ENCODE measurements around the gene RAB5A. TPM values are rescaled to one million over a fixed set of nuclear protein-coding genes. Genes with fewer than 3 reads are reported as not detected.

The RAB5A gene
- total RNA-seq, 2 donors from 2014 or later, result 74.2 to 74.9 TPM

DNA sequence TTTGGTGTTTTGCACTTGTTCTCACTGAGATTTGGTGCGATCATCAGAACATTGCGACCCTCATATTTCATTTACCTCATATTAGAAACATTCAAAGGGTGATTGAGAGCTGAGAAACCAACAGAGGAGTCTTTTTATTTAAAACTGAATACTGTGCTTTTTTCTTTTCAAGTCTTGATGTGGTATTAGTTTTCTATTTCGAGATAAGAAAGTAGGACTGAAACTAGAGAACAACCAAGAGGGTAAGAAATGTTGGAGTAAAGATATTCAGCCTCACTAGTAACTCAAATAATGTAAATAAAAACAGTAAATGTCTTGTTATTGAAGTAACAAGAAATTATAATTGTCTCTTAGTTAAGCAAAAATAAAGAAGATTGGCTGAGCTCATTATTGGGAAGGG, 39.4 kb upstream of the RAB5A start:
- Histone ChIP-seq H3K9ac (ENCODE audit: extremely low read depth, low read length, poor library complexity, severe bottlenecking) (no peak overlapping the region), H3K27me3 (ENCODE audit: control insufficient read depth, insufficient read depth, low read length, poor library complexity, severe bottlenecking) (no peaks in the 10 kb centered on the region), H3K4me3 (ENCODE audit: low read length) (no peak overlapping the region), H3K4me1 (ENCODE audit: control insufficient read depth, insufficient read depth, low read length) (no peaks in the 10 kb centered on the region), H3K27ac (ENCODE audit: low read depth, low read length) (no peak overlapping the region), H3K36me3 (ENCODE audit: control insufficient read depth, insufficient read depth, low read length) (no peaks in the 10 kb centered on the region), H3K9me3 (ENCODE audit: control insufficient read depth, low read length) (peaks cover 5% of the 10 kb centered on the region)
- H3K27ac Mint-ChIP-seq, result no peak overlapping the region
- peaks cover 6% of the 10 kb centered on the region for H3K9me3 Mint-ChIP-seq
- 86% methylated on average over 2 of the region's 3 CpGs; no CpG with 5 or more reads in 1 of the 2 experiments for WGBS, 2 experiments (ENCODE audit: insufficient coverage in 1 of 2, insufficient read length in 1 of 2)
- H3K4me3 Mint-ChIP-seq, result no peak overlapping the region
- H3K36me3 Mint-ChIP-seq (ENCODE audit: low read depth), result no peaks in the 10 kb centered on the region
- no peaks in the 10 kb centered on the region for H3K27me3 Mint-ChIP-seq (ENCODE audit: insufficient read depth)
- no peaks in the 10 kb centered on the region for H3K4me1 Mint-ChIP-seq
- TF ChIP-seq, protein P1, sequence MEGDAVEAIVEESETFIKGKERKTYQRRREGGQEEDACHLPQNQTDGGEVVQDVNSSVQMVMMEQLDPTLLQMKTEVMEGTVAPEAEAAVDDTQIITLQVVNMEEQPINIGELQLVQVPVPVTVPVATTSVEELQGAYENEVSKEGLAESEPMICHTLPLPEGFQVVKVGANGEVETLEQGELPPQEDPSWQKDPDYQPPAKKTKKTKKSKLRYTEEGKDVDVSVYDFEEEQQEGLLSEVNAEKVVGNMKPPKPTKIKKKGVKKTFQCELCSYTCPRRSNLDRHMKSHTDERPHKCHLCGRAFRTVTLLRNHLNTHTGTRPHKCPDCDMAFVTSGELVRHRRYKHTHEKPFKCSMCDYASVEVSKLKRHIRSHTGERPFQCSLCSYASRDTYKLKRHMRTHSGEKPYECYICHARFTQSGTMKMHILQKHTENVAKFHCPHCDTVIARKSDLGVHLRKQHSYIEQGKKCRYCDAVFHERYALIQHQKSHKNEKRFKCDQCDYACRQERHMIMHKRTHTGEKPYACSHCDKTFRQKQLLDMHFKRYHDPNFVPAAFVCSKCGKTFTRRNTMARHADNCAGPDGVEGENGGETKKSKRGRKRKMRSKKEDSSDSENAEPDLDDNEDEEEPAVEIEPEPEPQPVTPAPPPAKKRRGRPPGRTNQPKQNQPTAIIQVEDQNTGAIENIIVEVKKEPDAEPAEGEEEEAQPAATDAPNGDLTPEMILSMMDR (conservative IDR thresholded peaks at IDR 0.05), result no peak
- DNase-seq, result no peak

- Histone ChIP-seq H3K9me3 (ENCODE audit: control insufficient read depth, low read length) (peaks cover 11% of the 10 kb centered on the region), H3K9ac (ENCODE audit: extremely low read depth, low read length, poor library complexity, severe bottlenecking) (no peak overlapping the region), H3K27me3 (ENCODE audit: control insufficient read depth, insufficient read depth, low read length, poor library complexity, severe bottlenecking) (no peaks in the 10 kb centered on the region), H3K4me1 (ENCODE audit: control insufficient read depth, insufficient read depth, low read length) (no peaks in the 10 kb centered on the region), H3K36me3 (ENCODE audit: control insufficient read depth, insufficient read depth, low read length) (no peaks in the 10 kb centered on the region), H3K27ac (ENCODE audit: low read depth, low read length) (no peak overlapping the region), H3K4me3 (ENCODE audit: low read length) (no peak overlapping the region)
- TF ChIP-seq, protein P1 (conservative IDR thresholded peaks at IDR 0.05), result no peak
- H3K36me3 Mint-ChIP-seq (ENCODE audit: low read depth), result no peaks in the 10 kb centered on the region
- H3K4me1 Mint-ChIP-seq, result no peaks in the 10 kb centered on the region
- H3K27ac Mint-ChIP-seq, result no peak overlapping the region
- no peak for DNase-seq
- no peak overlapping the region for H3K4me3 Mint-ChIP-seq
- peaks cover 2% of the 10 kb centered on the region for H3K27me3 Mint-ChIP-seq (ENCODE audit: insufficient read depth)
- H3K9me3 Mint-ChIP-seq, result peaks cover 12% of the 10 kb centered on the region
Observed at GRCh38 chr3:19911452-19911851, 35.4 kb upstream of the RAB5A start.

DNA sequence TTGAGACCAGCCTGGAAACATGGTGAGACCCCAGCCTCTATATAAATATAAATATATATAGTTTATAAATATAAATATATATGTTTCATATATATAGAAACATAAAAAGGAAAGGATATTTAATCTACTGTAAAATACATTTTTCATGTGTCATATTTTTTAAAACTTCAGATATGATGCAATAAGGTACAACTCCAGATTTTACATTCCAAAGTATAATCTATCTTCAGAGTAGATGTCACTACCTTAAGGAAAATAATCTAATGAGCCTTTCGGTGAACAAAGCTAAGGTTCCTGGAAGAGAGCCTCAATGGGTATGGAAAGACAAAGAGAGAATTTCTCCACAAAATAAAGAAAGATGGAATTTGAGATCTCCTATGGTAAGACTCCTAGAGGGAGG, 29.7 kb upstream of the RAB5A start:
- Histone ChIP-seq H3K9ac (ENCODE audit: extremely low read depth, low read length, poor library complexity, severe bottlenecking) (no peak overlapping the region), H3K4me3 (ENCODE audit: low read length) (no peak overlapping the region), H3K4me1 (ENCODE audit: control insufficient read depth, insufficient read depth, low read length) (no peaks in the 10 kb centered on the region), H3K9me3 (ENCODE audit: control insufficient read depth, low read length) (peaks cover 5% of the 10 kb centered on the region), H3K27me3 (ENCODE audit: control insufficient read depth, insufficient read depth, low read length, poor library complexity, severe bottlenecking) (no peaks in the 10 kb centered on the region), H3K27ac (ENCODE audit: low read depth, low read length) (no peak overlapping the region), H3K36me3 (ENCODE audit: control insufficient read depth, insufficient read depth, low read length) (no peaks in the 10 kb centered on the region)
- WGBS, 2 experiments (ENCODE audit: insufficient coverage in 1 of 2, insufficient read length in 1 of 2), result 94% methylated on average over 1 of the region's 1 CpG; no CpG with 5 or more reads in 1 of the 2 experiments
- Mint-ChIP-seq H3K27ac (no peak overlapping the region), H3K27me3 (ENCODE audit: insufficient read depth) (peaks cover 2% of the 10 kb centered on the region), H3K9me3 (peaks cover 6% of the 10 kb centered on the region), H3K36me3 (ENCODE audit: low read depth) (no peaks in the 10 kb centered on the region), H3K4me1 (no peaks in the 10 kb centered on the region), H3K4me3 (no peak overlapping the region)
- TF ChIP-seq, protein P1 (conservative IDR thresholded peaks at IDR 0.05), result no peak
- DNase-seq, result no peak
